Measurements from ENCODE around the gene EXOC3.

GRCh38 chr5:484556-484955 is 41.6 kb downstream of the EXOC3 start:
- no peak for TF ChIP-seq CTCF (IDR thresholded peaks at IDR 0.05 in 4 of 5, conservative IDR thresholded peaks at IDR 0.05 in 1 of 5)
- no peak for TF ChIP-seq POLR2A (IDR thresholded peaks at IDR 0.05)

All from gastrocnemius medialis (tissue), 4 donors.